ENCODE results near the gene ACACA. TPM values are rescaled to one million over a fixed set of nuclear protein-coding genes. Genes with fewer than 3 reads are reported as not detected.

ACACA gene
- polyA plus RNA-seq, 3 donors from 2014 or later = 3.3 to 7.0 (median 3.9) TPM

DNA sequence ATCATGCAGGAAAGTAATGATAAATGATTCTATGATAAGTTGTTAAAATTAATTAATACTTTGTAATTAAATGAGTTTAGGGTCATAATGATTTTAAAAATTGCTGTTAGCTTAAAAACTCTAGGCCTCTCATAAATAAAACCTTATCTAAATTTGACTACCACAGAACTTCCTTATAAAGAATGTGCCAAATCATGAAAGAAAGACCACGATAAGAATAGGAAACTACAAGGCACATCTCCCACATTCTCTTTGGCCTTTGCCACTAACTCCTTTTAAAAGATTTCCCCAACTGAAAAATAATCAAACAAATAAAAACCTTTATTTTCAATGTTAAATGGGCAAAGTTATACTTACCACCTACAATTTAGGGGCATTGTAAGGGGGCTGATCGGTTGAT is 195.5 kb downstream of the ACACA start:
- Mint-ChIP-seq H3K9me3 (no peaks in the 10 kb centered on the region), H3K36me3 (peaks cover 1 to 19% (median 4%) of the 10 kb centered on the region in 3 donors), H3K27me3 (ENCODE audit: low read depth in 3 of 3) (no peaks in the 10 kb centered on the region), H3K4me3 (no peak overlapping the region), H3K27ac (no peak overlapping the region), H3K4me1 (no peaks in the 10 kb centered on the region)
- no peak for DNase-seq

DNA sequence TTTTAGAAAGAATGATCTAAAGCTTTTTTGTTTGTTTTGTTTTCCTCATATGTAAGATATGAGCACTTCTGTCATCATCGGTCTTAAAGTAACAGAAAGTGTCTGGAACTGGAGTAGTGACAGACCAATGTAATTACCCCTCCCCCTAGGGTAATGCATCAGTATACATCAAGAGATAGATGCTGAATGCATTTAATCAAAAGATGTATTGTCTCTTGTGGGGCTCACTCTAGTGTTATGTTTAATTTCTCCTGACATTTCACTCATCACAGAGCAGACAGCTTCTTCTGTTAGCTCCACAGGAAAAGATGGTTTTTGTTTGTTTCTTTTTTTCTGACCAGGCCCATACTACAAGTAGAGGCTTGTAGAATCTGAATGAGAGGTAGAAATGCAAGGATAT is 199.5 kb downstream of the ACACA start:
- DNase-seq = no peak
- Mint-ChIP-seq H3K9me3 (no peaks in the 10 kb centered on the region), H3K4me1 (no peaks in the 10 kb centered on the region), H3K27me3 (ENCODE audit: low read depth in 3 of 3) (no peaks in the 10 kb centered on the region), H3K36me3 (peaks cover 9 to 25% (median 9%) of the 10 kb centered on the region in 3 donors), H3K4me3 (no peak overlapping the region), H3K27ac (no peak overlapping the region)

DNA sequence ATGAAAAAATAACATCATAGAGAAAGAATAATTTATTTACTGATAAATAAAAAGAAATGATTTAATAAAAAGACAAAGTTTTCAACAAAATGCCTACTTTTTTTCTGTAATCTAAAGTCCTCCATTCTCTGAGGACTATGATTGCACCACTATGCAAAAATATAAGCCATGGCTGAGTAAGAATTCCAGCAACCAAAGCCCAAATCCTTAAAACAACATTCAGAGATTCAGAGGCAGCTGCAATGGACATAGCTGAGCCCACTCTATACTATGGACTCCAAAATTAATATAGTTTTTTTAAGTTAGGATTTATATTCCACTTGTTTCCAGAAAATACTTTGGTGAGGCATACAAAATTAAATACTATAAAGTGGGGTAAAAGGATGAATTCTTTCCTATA is 200.3 kb downstream of the ACACA start:
- Mint-ChIP-seq H3K4me3 (no peak overlapping the region), H3K4me1 (no peaks in the 10 kb centered on the region), H3K36me3 (peaks cover 9 to 22% (median 12%) of the 10 kb centered on the region in 3 donors), H3K9me3 (no peaks in the 10 kb centered on the region), H3K27ac (no peak overlapping the region), H3K27me3 (ENCODE audit: low read depth in 3 of 3) (no peaks in the 10 kb centered on the region)
- DNase-seq = no peak

- no peaks in the 10 kb centered on the region for H3K4me1 Mint-ChIP-seq
- H3K27ac Mint-ChIP-seq = no peak overlapping the region
- H3K9me3 Mint-ChIP-seq = no peaks in the 10 kb centered on the region
Measured at GRCh38 chr17:37200497-37200896, 206.1 kb downstream of the ACACA start.

DNA sequence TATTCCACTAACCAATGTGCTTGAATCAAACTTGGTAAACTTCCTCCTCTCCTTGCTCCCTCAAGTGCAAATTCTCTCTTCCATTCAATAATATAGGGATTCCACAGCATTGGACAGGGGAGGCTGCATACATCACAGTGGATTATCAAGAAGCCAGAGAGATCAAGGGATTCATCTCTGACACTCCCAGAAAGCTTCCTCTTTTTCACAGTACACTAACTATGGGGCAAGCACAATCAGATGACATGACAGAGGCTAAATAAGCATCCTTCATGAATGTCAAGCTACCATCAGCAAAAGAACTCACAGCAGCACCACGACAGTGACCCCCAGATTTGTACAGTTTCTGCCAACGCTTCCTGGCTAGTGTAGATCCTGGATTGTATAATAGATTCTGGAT is 209.3 kb downstream of the ACACA start:
- H3K4me1 Mint-ChIP-seq = no peaks in the 10 kb centered on the region
- no peak for DNase-seq
- H3K36me3 Mint-ChIP-seq = peaks cover 12 to 25% (median 23%) of the 10 kb centered on the region in 3 donors
- no peak overlapping the region for H3K4me3 Mint-ChIP-seq
- H3K9me3 Mint-ChIP-seq = no peaks in the 10 kb centered on the region
- no peak overlapping the region for H3K27ac Mint-ChIP-seq
- H3K27me3 Mint-ChIP-seq (ENCODE audit: low read depth in 3 of 3) = no peaks in the 10 kb centered on the region

More at GRCh38 chr17:37200497-37200896, 206.1 kb downstream of the ACACA start:
- DNase-seq = no peak
- Mint-ChIP-seq H3K27me3 (ENCODE audit: low read depth in 3 of 3) (no peaks in the 10 kb centered on the region), H3K4me3 (no peak overlapping the region), H3K36me3 (peaks cover 19 to 30% (median 26%) of the 10 kb centered on the region in 3 donors)

- Mint-ChIP-seq H3K9me3 (no peaks in the 10 kb centered on the region), H3K36me3 (peaks cover 13 to 38% (median 26%) of the 10 kb centered on the region in 3 donors), H3K4me1 (no peaks in the 10 kb centered on the region), H3K27me3 (ENCODE audit: low read depth in 3 of 3) (no peaks in the 10 kb centered on the region), H3K27ac (no peak overlapping the region), H3K4me3 (no peak overlapping the region)
- no peak for DNase-seq
Measured at GRCh38 chr17:37194208-37194607, 212.4 kb downstream of the ACACA start.

- Mint-ChIP-seq H3K9me3 (no peaks in the 10 kb centered on the region), H3K36me3 (peaks cover 20 to 36% (median 31%) of the 10 kb centered on the region in 3 donors), H3K4me3 (no peak overlapping the region), H3K27ac (no peak overlapping the region), H3K4me1 (no peaks in the 10 kb centered on the region), H3K27me3 (ENCODE audit: low read depth in 3 of 3) (no peaks in the 10 kb centered on the region)
- DNase-seq = no peak
Measured at GRCh38 chr17:37191219-37191618, 215.4 kb downstream of the ACACA start.

GRCh38 chr17:37190493-37190892 is 216.1 kb downstream of the ACACA start:
- Mint-ChIP-seq H3K4me3 (no peak overlapping the region), H3K4me1 (no peaks in the 10 kb centered on the region), H3K27me3 (ENCODE audit: low read depth in 3 of 3) (no peaks in the 10 kb centered on the region), H3K27ac (no peak overlapping the region), H3K9me3 (no peaks in the 10 kb centered on the region), H3K36me3 (peaks cover 25 to 40% (median 31%) of the 10 kb centered on the region in 3 donors)
- no peak for DNase-seq

DNA sequence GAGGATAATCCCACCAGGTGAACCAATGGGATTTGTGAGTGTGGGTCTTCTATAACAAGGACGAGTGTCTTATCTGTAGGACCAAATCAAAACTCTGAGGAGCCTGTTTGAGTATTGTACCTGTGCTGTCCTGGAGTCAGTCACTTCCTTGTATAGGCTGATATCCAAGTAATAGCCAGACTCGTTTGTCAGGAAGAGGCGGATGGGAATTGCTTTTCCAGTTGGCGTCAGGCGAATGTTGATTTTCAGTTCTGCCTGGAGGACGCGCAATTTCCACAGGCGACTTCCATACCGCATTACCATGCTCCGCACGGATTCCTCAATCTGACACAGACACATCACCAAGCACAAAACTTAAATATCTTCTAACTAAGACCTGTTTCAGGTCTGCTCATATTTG is 218.5 kb downstream of the ACACA start:
- H3K27ac Mint-ChIP-seq = no peak overlapping the region

GRCh38 chr17:37187262-37187661 is 219.4 kb downstream of the ACACA start:
- Mint-ChIP-seq H3K27me3 (ENCODE audit: low read depth in 3 of 3) (no peaks in the 10 kb centered on the region), H3K27ac (no peak overlapping the region), H3K4me1 (no peaks in the 10 kb centered on the region)

More for the DNA sequence above, 218.5 kb downstream of the ACACA start:
- Mint-ChIP-seq H3K4me3 (no peak overlapping the region), H3K9me3 (no peaks in the 10 kb centered on the region), H3K27me3 (ENCODE audit: low read depth in 3 of 3) (no peaks in the 10 kb centered on the region), H3K36me3 (peaks cover 22 to 36% (median 31%) of the 10 kb centered on the region in 3 donors), H3K4me1 (no peaks in the 10 kb centered on the region)
- no peak for DNase-seq

DNA sequence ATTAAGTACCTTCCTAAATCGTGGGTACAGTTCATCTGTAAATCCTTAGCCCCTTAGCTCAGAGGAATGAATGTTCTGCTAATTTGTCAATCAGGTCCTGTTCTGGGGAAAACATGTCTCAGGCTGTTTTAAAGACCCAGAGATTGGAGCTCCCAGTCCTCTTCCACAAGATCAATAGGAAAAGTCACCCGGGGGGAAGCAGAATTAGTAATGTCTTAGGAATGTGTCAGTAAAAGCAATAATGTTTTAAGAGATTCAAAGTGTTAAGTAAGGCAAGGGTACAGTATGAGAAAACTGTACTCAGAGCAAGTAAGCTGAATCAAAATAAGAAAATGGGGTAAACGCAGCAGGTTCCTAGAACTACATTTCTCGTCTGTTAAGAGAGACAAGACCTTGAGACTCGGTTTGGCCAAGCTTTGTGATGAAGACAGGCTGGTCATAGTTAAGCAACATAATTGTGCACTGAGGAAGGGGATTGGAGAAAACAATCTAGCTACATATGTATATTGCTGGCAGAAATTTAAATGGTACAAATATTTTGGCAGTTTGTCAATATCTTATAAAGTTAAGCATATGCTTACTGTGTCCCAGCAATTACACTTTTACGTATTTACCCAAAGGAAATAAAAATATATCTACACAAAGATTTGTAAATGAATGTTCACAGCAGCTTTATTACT is 223.7 kb downstream of the ACACA start:
- Mint-ChIP-seq H3K27me3 (ENCODE audit: low read depth in 3 of 3) (peaks cover 0 to 2% (median 0%) of the 10 kb centered on the region in 3 donors), H3K4me3 (no peak overlapping the region), H3K4me1 (no peaks in the 10 kb centered on the region), H3K9me3 (no peaks in the 10 kb centered on the region), H3K36me3 (peaks cover 29 to 35% (median 32%) of the 10 kb centered on the region in 3 donors), H3K27ac (no peak overlapping the region)
- DNase-seq = no peak

More at GRCh38 chr17:37187262-37187661, 219.4 kb downstream of the ACACA start:
- Mint-ChIP-seq H3K36me3 (peaks cover 22 to 31% (median 25%) of the 10 kb centered on the region in 3 donors), H3K9me3 (no peaks in the 10 kb centered on the region), H3K4me3 (no peak overlapping the region)
- no peak for DNase-seq

- Mint-ChIP-seq H3K4me1 (no peaks in the 10 kb centered on the region), H3K36me3 (peaks cover 20 to 29% (median 24%) of the 10 kb centered on the region in 3 donors)
Measured at GRCh38 chr17:37180376-37180775, 226.3 kb downstream of the ACACA start.

DNA sequence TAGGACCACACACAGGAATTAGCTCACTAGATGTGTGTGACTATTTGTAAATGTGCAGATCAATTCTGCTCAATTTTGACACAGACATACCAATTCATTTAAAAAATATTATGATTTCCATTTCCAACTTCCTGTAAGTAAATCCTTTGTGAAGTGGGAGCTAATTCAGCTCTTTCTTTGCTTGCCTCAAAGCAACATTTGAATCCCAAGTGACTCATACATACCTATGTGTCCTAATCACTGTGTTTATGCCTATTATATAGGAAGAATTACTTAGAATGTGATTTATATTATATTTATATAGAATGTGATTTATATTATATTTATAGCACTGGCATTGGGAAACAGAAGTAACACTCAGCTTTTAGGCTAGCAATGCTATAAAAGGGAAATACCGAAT is 226.7 kb downstream of the ACACA start:
- no peaks in the 10 kb centered on the region for H3K9me3 Mint-ChIP-seq
- peaks cover 20 to 30% (median 24%) of the 10 kb centered on the region in 3 donors for H3K36me3 Mint-ChIP-seq
- no peaks in the 10 kb centered on the region for H3K4me1 Mint-ChIP-seq
- H3K27ac Mint-ChIP-seq = no peak overlapping the region
- H3K4me3 Mint-ChIP-seq = no peak overlapping the region
- peaks cover 0 to 2% (median 0%) of the 10 kb centered on the region in 3 donors for H3K27me3 Mint-ChIP-seq (ENCODE audit: low read depth in 3 of 3)
- no peak for DNase-seq

More at GRCh38 chr17:37180376-37180775, 226.3 kb downstream of the ACACA start:
- Mint-ChIP-seq H3K9me3 (no peaks in the 10 kb centered on the region), H3K27ac (no peak overlapping the region), H3K27me3 (ENCODE audit: low read depth in 3 of 3) (peaks cover 0 to 2% (median 0%) of the 10 kb centered on the region in 3 donors), H3K4me3 (no peak overlapping the region)
- DNase-seq = no peak

DNA sequence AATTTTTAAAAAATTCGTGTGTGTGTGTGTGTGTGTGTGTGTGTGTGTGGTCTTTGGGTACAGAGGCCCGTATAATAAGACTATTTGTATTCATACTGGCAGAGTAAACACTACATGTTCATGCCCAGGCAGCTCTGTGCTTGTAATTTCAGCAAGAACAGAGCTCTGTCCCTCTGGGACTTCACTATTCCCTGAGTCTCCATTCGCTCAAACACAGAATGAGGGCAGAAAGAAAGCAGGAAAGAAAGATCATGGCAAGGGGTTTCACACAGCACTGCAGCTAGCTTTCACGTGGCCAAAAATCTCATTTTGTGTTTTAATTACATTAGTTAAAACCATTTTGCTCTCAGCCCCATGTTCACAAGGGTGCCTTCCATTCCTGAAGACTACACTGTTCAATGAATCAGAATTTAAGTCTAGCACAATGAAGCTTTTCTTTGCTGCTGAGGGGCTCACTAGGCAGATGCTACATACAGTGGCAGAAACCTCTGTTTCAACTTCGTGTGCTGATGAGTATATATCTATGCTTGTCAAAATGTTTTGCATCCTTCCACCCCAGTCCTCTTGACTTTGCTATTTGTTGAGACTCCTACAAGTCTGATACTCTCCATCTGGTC is 229.3 kb downstream of the ACACA start:
- no peak for DNase-seq
- no peak overlapping the region for H3K27ac Mint-ChIP-seq
- H3K4me3 Mint-ChIP-seq = no peak overlapping the region
- no peaks in the 10 kb centered on the region for H3K9me3 Mint-ChIP-seq
- H3K4me1 Mint-ChIP-seq = no peaks in the 10 kb centered on the region
- H3K27me3 Mint-ChIP-seq (ENCODE audit: low read depth in 3 of 3) = peaks cover 0 to 2% (median 0%) of the 10 kb centered on the region in 3 donors
- peaks cover 20 to 32% (median 24%) of the 10 kb centered on the region in 3 donors for H3K36me3 Mint-ChIP-seq
